ENCODE measurements around the gene SOHLH1.

The SOHLH1 gene

GRCh38 chr9:135700525-135700924, 1.2 kb upstream of the SOHLH1 start:
- Mint-ChIP-seq H3K9me3 (no peaks in the 10 kb centered on the region), H3K4me3 (no peak overlapping the region), H3K27me3 (peaks cover 45% of the 10 kb centered on the region), H3K36me3 (no peaks in the 10 kb centered on the region), H3K4me1 (no peaks in the 10 kb centered on the region), H3K27ac (no peak overlapping the region)
- ATAC-seq: no peak

DNA sequence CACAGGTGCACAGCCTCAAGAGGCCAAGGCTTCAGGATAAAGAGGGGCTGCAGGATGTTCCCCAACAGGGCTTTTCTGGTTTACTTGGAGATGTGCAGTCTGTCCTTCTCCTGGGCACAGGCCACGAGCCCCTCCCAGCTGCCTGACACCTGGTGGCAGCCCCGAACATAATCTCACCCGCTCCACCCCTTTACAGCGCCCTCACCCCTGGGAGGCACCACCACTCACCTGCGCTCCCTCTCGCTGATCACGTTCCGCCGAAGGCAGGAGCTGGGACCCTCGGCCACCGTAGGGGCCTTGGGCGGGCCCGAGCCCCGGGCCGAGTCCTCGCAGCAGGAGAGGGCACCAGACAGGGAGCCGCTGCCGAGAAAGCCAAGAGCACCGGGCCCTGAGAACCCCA, 514 bp downstream of the SOHLH1 start:
- H3K9me3 Mint-ChIP-seq: no peaks in the 10 kb centered on the region
- no peak for ATAC-seq

DNA sequence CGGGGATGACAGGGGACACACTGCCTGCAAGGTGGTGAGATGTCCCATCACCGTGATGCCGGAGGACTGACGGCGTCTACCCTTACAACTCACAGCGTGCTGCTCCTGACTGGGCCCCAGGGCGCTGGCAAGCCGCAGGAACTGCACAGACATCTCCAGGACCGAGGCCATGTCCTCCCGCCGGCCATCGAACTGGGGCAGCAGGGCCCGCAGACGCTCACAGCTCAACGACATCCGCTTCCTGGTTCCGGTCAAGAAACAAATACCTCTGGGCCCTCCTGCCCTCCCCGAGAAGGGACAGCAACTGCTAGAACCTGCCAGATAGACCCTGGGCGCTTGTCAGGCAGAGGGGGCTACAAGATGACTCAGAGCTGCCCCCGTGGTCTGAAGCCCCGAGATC, 1.0 kb downstream of the SOHLH1 start:
- ATAC-seq: no peak
- Mint-ChIP-seq H3K27me3 (peaks cover 34% of the 10 kb centered on the region), H3K4me1 (no peaks in the 10 kb centered on the region), H3K9me3 (no peaks in the 10 kb centered on the region), H3K27ac (no peak overlapping the region), H3K36me3 (no peaks in the 10 kb centered on the region), H3K4me3 (no peak overlapping the region)

More for the DNA sequence above, 514 bp downstream of the SOHLH1 start:
- no peaks in the 10 kb centered on the region for H3K4me1 Mint-ChIP-seq
- peaks cover 34% of the 10 kb centered on the region for H3K27me3 Mint-ChIP-seq
- H3K4me3 Mint-ChIP-seq: no peak overlapping the region
- no peaks in the 10 kb centered on the region for H3K36me3 Mint-ChIP-seq
- no peak overlapping the region for H3K27ac Mint-ChIP-seq

DNA sequence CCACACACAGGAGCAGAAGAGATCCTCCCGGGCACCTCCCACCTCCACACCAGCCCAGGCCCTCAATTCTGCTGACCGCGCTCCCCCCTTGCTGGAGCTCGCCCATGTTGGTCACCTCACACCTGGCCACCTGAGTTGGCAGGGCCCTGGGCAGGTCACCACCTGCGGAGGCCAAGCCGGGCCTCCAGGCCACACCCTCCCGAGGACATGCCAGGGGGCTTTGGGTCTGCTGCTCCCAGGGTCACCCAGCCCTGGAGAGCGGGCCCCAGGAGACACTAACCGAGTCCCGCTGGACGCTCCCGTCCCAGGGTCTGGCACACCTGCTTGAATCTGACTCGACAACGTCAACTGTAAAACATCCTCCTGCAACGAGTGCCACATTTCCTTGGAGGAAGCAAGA, 2.1 kb downstream of the SOHLH1 start:
- no peaks in the 10 kb centered on the region for H3K36me3 Mint-ChIP-seq
- no peaks in the 10 kb centered on the region for H3K9me3 Mint-ChIP-seq
- no peak for ATAC-seq
- H3K27me3 Mint-ChIP-seq: peaks cover 31% of the 10 kb centered on the region
- no peaks in the 10 kb centered on the region for H3K4me1 Mint-ChIP-seq
- H3K4me3 Mint-ChIP-seq: no peak overlapping the region
- H3K27ac Mint-ChIP-seq: no peak overlapping the region

- H3K9me3 Mint-ChIP-seq: no peaks in the 10 kb centered on the region
- no peak for ATAC-seq
Measured at GRCh38 chr9:135696446-135696845, 2.8 kb downstream of the SOHLH1 start.

GRCh38 chr9:135695642-135696041, 3.6 kb downstream of the SOHLH1 start:
- H3K27me3 Mint-ChIP-seq: peaks cover 34% of the 10 kb centered on the region
- no peak overlapping the region for H3K4me3 Mint-ChIP-seq
- no peaks in the 10 kb centered on the region for H3K36me3 Mint-ChIP-seq
- peaks cover 3% of the 10 kb centered on the region for H3K9me3 Mint-ChIP-seq
- no peaks in the 10 kb centered on the region for H3K4me1 Mint-ChIP-seq
- no peak for ATAC-seq
- no peak overlapping the region for H3K27ac Mint-ChIP-seq

More at GRCh38 chr9:135696446-135696845, 2.8 kb downstream of the SOHLH1 start:
- no peaks in the 10 kb centered on the region for H3K36me3 Mint-ChIP-seq
- H3K27me3 Mint-ChIP-seq: peaks cover 36% of the 10 kb centered on the region
- no peak overlapping the region for H3K4me3 Mint-ChIP-seq
- no peaks in the 10 kb centered on the region for H3K4me1 Mint-ChIP-seq
- no peak overlapping the region for H3K27ac Mint-ChIP-seq

DNA sequence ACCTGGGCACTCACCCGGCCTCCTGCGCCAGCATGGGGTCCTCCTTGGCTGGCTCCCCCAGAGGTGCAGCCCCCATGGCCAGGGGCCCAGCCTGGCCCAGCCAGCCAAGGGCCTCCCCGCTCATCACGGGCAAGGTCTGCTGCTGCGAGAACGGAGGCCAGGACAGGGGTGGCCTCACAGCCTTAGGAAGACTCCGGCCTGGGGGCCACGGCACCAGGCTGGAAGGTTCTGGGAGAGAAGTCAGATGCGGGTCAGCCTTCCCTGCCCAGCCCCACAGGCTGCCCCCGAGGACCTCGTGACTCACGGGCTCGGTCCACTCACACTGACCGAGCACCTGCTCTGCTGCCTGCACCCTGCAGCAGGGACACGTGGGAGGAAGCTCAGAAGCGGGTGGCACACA, 4.2 kb downstream of the SOHLH1 start:
- ATAC-seq: no peak
- Mint-ChIP-seq H3K9me3 (peaks cover 3% of the 10 kb centered on the region), H3K36me3 (no peaks in the 10 kb centered on the region), H3K4me1 (no peaks in the 10 kb centered on the region), H3K27ac (no peak overlapping the region), H3K27me3 (peaks cover 28% of the 10 kb centered on the region), H3K4me3 (no peak overlapping the region)

DNA sequence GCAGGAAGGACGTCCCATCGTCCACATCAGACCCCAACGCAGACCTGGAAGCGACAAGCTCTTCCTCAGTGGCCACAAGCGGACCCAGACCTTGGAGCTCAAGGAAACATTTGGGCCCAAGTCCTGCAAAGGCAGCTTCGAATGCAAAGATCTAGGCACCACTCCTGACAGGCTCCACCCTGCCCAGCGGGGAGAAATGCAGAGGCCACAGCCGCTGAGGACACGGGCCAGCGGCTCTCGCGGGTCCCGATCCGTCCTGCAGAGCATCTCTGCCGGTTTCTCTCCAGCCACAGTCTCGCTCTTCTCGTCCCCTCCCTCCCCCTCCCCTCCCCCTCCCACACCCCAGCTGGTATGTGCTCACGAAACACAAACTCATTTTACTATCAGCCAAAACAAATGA, 4.9 kb downstream of the SOHLH1 start:
- Mint-ChIP-seq H3K27ac (no peak overlapping the region), H3K36me3 (no peaks in the 10 kb centered on the region), H3K27me3 (peaks cover 23% of the 10 kb centered on the region), H3K9me3 (peaks cover 3% of the 10 kb centered on the region), H3K4me1 (no peaks in the 10 kb centered on the region), H3K4me3 (no peak overlapping the region)
- no peak for ATAC-seq

DNA sequence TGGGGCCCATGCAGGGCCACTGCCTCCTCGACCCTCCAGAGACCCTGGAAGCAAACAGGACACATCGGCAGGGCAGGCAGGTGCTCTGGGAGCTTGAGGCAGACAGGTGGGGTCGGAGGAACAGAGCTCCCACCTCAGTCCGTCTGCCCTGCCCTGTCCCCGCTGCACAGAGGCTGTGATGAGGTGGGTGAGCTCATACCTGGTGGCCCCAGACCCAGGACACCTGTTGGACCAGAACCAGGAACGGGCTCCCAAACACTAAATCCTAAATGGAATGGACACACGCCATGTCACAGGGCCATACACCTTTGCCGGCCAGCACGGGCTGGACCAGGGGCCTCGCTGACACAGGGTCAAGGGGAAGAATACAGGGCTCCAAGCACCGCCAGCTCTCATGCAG, 5.5 kb downstream of the SOHLH1 start:
- Mint-ChIP-seq H3K9me3 (peaks cover 3% of the 10 kb centered on the region), H3K4me3 (no peak overlapping the region), H3K27me3 (peaks cover 23% of the 10 kb centered on the region), H3K4me1 (no peaks in the 10 kb centered on the region), H3K36me3 (no peaks in the 10 kb centered on the region), H3K27ac (no peak overlapping the region)
- ATAC-seq: no peak

- Mint-ChIP-seq H3K9me3 (peaks cover 3% of the 10 kb centered on the region), H3K27me3 (peaks cover 23% of the 10 kb centered on the region), H3K27ac (no peak overlapping the region), H3K4me3 (no peak overlapping the region), H3K36me3 (no peaks in the 10 kb centered on the region), H3K4me1 (no peaks in the 10 kb centered on the region)
- no peak for ATAC-seq
Measured at GRCh38 chr9:135693265-135693664, 6.0 kb downstream of the SOHLH1 start.

- H3K27ac Mint-ChIP-seq: no peak overlapping the region
- peaks cover 3% of the 10 kb centered on the region for H3K9me3 Mint-ChIP-seq
- H3K4me1 Mint-ChIP-seq: no peaks in the 10 kb centered on the region
- peaks cover 23% of the 10 kb centered on the region for H3K27me3 Mint-ChIP-seq
- no peak overlapping the region for H3K4me3 Mint-ChIP-seq
- no peak for ATAC-seq
- no peaks in the 10 kb centered on the region for H3K36me3 Mint-ChIP-seq
Measured at GRCh38 chr9:135692410-135692809, 6.9 kb downstream of the SOHLH1 start.

GRCh38 chr9:135690836-135691570, 8.3 kb downstream of the SOHLH1 start:
- H3K27me3 Mint-ChIP-seq: peaks cover 23% of the 10 kb centered on the region
- no peak overlapping the region for H3K27ac Mint-ChIP-seq
- no peak overlapping the region for H3K4me3 Mint-ChIP-seq
- H3K4me1 Mint-ChIP-seq: no peaks in the 10 kb centered on the region
- H3K36me3 Mint-ChIP-seq: no peaks in the 10 kb centered on the region
- no peak for ATAC-seq
- H3K9me3 Mint-ChIP-seq: peaks cover 3% of the 10 kb centered on the region

DNA sequence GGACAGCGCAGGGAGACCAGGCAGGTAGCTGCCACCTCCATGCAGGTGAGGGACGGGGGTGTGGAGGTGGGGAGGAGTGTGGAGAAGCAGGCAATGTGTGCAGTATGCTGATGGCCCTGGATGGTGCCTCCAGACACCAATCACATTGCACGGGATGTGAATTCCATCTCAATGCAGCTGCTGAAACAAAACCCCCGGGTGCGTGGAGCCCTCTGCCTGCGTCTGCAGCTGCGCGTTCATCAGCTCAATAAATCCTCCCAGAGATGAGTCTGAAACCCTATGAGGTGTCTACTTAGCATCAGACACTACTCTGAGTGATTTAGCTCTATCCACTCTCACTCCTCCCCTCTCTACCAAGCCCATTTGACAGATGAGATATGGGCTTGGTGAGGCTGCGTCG, 10.3 kb downstream of the SOHLH1 start:
- no peaks in the 10 kb centered on the region for H3K4me1 Mint-ChIP-seq
- peaks cover 35% of the 10 kb centered on the region for H3K27me3 Mint-ChIP-seq
- H3K4me3 Mint-ChIP-seq: no peak overlapping the region
- no peak overlapping the region for H3K27ac Mint-ChIP-seq
- no peak for ATAC-seq
- no peaks in the 10 kb centered on the region for H3K36me3 Mint-ChIP-seq
- H3K9me3 Mint-ChIP-seq: peaks cover 3% of the 10 kb centered on the region

- no peaks in the 10 kb centered on the region for H3K4me1 Mint-ChIP-seq
- H3K36me3 Mint-ChIP-seq: no peaks in the 10 kb centered on the region
- no peak overlapping the region for H3K27ac Mint-ChIP-seq
- no peak overlapping the region for H3K4me3 Mint-ChIP-seq
- peaks cover 40% of the 10 kb centered on the region for H3K27me3 Mint-ChIP-seq
- peaks cover 3% of the 10 kb centered on the region for H3K9me3 Mint-ChIP-seq
- ATAC-seq: no peak
Measured at GRCh38 chr9:135687216-135687615, 12.1 kb downstream of the SOHLH1 start.

DNA sequence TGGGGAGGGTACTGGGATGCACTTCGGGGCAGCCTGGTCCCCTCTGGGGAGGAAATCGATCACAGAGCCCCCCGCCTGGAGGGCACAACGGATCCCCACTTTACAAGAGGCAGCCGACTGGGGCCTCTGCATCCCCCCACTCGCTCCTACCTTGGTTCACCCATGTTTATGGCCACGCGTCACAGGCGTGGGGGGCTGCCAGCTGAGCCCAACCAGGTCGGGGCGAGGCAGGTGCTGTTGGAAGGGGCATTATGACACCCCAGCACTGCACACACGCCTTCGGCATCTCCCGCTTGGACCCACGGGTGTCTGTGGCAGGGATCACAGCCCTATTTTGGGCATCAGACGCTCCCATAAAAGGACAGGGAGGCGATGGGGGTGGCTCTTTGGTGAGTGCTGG, 14.6 kb downstream of the SOHLH1 start:
- H3K4me1 Mint-ChIP-seq: no peaks in the 10 kb centered on the region
- H3K27me3 Mint-ChIP-seq: peaks cover 49% of the 10 kb centered on the region
- no peaks in the 10 kb centered on the region for H3K9me3 Mint-ChIP-seq
- H3K27ac Mint-ChIP-seq: no peak overlapping the region
- ATAC-seq: no peak
- H3K36me3 Mint-ChIP-seq: no peaks in the 10 kb centered on the region
- no peak overlapping the region for H3K4me3 Mint-ChIP-seq

DNA sequence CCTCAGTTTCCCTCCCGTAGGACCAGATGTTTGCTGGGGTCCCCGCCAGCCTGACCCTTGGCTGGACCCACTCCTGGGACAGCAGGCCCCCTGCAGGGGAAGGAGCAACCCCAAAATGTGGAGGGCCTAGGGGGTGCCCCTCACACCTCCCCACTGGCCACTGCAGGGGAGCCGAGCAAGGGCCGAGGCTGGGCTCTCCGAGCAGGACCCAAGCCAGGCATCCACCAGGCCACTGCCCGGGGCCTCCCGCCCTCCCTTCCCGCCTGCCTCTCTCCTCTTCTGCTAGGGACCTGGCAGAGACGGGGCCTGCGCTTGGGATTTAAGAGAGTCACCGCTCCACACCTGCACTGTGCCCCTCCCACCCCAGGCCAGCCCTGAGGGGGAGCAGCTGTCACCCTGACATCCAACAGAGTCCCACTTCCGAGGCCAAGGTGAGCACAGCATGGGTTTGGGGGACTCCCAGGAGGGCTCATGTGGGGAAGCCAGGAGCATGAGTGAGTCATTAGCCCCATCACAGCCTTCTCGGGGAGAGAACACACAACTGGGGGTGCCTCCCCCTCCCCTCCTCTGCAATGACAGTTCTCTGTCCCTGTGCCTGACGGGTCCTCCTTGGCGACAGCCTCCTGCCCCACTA, 15.8 kb downstream of the SOHLH1 start:
- Mint-ChIP-seq H3K4me1 (no peaks in the 10 kb centered on the region), H3K4me3 (no peak overlapping the region), H3K9me3 (no peaks in the 10 kb centered on the region), H3K27ac (no peak overlapping the region), H3K27me3 (peaks cover 49% of the 10 kb centered on the region), H3K36me3 (no peaks in the 10 kb centered on the region)
- no peak for ATAC-seq

Data from stimulated activated memory B cell treated with anti-CD40 and anti-IgM and Interleukin-4, amounts not matched to agents 10 μg/mL and 1 μg/mL and 100 μg/mL, for 72 hours (primary cell).